ENCODE measurements around the gene C9orf85.

- no peak for TF ChIP-seq POLR2A (IDR thresholded peaks at IDR 0.05; ENCODE audit: low read depth, low read length)
- TF ChIP-seq POLR2AphosphoS5 (IDR thresholded peaks at IDR 0.05; ENCODE audit: low read depth, low read length): no peak
- no peak for TF ChIP-seq TAF1 (IDR thresholded peaks at IDR 0.05; ENCODE audit: borderline replicate concordance, low read depth, low read length)
Measured at GRCh38 chr9:71918419-71918818, 7.0 kb downstream of the C9orf85 start.
